SK-N-SH (cell line): ENCODE measurements around the gene DENND2A. TPM values are rescaled to one million over a fixed set of nuclear protein-coding genes. Genes with fewer than 3 reads are reported as not detected.

Experiments used
- CTCF ChIA-PET: fragments of 300-600, 350-600 bp; formaldehyde crosslinking; extraction: SDS; loops from one replicate; lab custom pipeline; 2021; lab: Yijun Ruan, JAX
- POLR2A ChIA-PET: fragments of 350-600 bp; sonication (Branson Sonifier 250); formaldehyde crosslinking; extraction: SDS; loops from one replicate; lab custom pipeline; 2020; ENCODE audit warnings: antibody characterized with exemption, inconsistent platforms; lab: Yijun Ruan, JAX
- DNase-seq: peaks from one replicate; pipeline ENCODE4 v3.0.0; 2012
- H2AFZ ChIP-seq: fragments of 200-600 bp; sonication (generic); 2 replicates; pipeline ENCODE4 v1.8.1; 2016; ENCODE audit warnings: antibody characterized with exemption, mild to moderate bottlenecking, low read depth
- H3F3A ChIP-seq: fragments of 200-600 bp; sonication (generic); replicated peaks from 2 replicates; pipeline ENCODE3; 2016; ENCODE audit warnings: antibody characterized with exemption, mild to moderate bottlenecking; ENCODE audit not compliant: insufficient read depth
- H3K27ac ChIP-seq, 2 experiments: fragments of 200-500 bp in 1 of 2; fragments of 200-600 bp in 1 of 2; sonication (Bioruptor generic) in 1 of 2; sonication (generic), shearing (Covaris generic) in 1 of 2; 2 replicates each; pipeline versions ENCODE4 v1.5.1 to v1.6.1; 2014 to 2016; ENCODE audit warnings: low read depth in 2 of 2, inconsistent platforms in 1 of 2, low read length in 1 of 2, mild to moderate bottlenecking in 1 of 2, mixed read lengths in 1 of 2
- H3K27me3 ChIP-seq: fragments of 200-600 bp; sonication (generic), shearing (Covaris generic); 2 replicates; pipeline ENCODE4 v1.6.1; 2016; ENCODE audit warnings: mixed run types; ENCODE audit not compliant: insufficient read depth
- H3K36me3 ChIP-seq, 2 experiments: fragments of 200-500 bp in 1 of 2; fragments of 200-600 bp in 1 of 2; sonication (Bioruptor generic) in 1 of 2; sonication (generic) in 1 of 2; replicated peaks in 1 of 2; 2 replicates each; pipeline versions ENCODE3 to v1.5.1; 2014 to 2016; ENCODE audit warnings: low read length in 1 of 2, mild to moderate bottlenecking in 1 of 2; ENCODE audit not compliant: insufficient read depth in 2 of 2, control insufficient read depth in 1 of 2
- H3K4me1 ChIP-seq, 2 experiments: fragments of 200-500 bp in 1 of 2; fragments of 200-600 bp in 1 of 2; sonication (Bioruptor generic) in 1 of 2; sonication (generic), shearing (Covaris generic) in 1 of 2; 2 replicates each; pipeline versions ENCODE4 v1.5.1 to v1.6.1; 2014 to 2016; ENCODE audit warnings: low read depth in 1 of 2, low read length in 1 of 2, mixed run types in 1 of 2; ENCODE audit not compliant: insufficient read depth in 2 of 2, control insufficient read depth in 1 of 2
- H3K4me2 ChIP-seq: fragments of 200-600 bp; sonication (generic), shearing (Covaris generic); 2 replicates; pipeline ENCODE4 v1.6.1; 2017; ENCODE audit warnings: mixed run types
- H3K4me3 ChIP-seq, 2 experiments: fragments of 200-500 bp in 1 of 2; fragments of 200-600 bp in 1 of 2; sonication (Bioruptor generic) in 1 of 2; sonication (generic), shearing (Covaris generic) in 1 of 2; 2 replicates each; pipeline versions ENCODE4 v1.5.1 to v1.8.1; 2014 to 2016; ENCODE audit warnings: low read depth in 2 of 2, inconsistent platforms in 1 of 2, low read length in 1 of 2, mild to moderate bottlenecking in 1 of 2, mixed read lengths in 1 of 2, moderate library complexity in 1 of 2
- H3K79me2 ChIP-seq: fragments of 200-600 bp; sonication (generic); 2 replicates; pipeline ENCODE4 v1.8.1; 2017; ENCODE audit warnings: mild to moderate bottlenecking; ENCODE audit not compliant: insufficient read depth
- H3K9ac ChIP-seq: fragments of 200-600 bp; sonication (generic); 2 replicates; pipeline ENCODE4 v1.6.1; 2017; ENCODE audit warnings: mixed run types
- H3K9me2 ChIP-seq: fragments of 200-600 bp; sonication (generic); 2 replicates; pipeline ENCODE4 v1.6.1; 2017; ENCODE audit warnings: mixed run types
- H3K9me3 ChIP-seq: fragments of 200-600 bp; sonication (generic); 2 replicates; pipeline ENCODE4 v1.6.1; 2017; ENCODE audit warnings: mixed run types, mild to moderate bottlenecking, moderate library complexity
- H4K20me1 ChIP-seq: fragments of 200-600 bp; sonication (generic); 2 replicates; pipeline ENCODE4 v1.6.1; 2017; ENCODE audit warnings: mild to moderate bottlenecking, mixed run types; ENCODE audit not compliant: insufficient read depth
- CHD2 ChIP-seq: fragments of 150-350 bp; IDR thresholded peaks from 2 replicates; pipeline ENCODE4 v1.6.1; 2018; ENCODE audit warnings: low read length; ENCODE audit not compliant: partially characterized antibody
- CTCF ChIP-seq: fragments of 200-600 bp; sonication (generic); IDR thresholded peaks from 2 replicates; pipeline ENCODE4 v1.6.1; 2017; ENCODE audit warnings: antibody characterized with exemption, mild to moderate bottlenecking, moderate library complexity
- ELF1 ChIP-seq: IDR thresholded peaks from 2 replicates; pipeline ENCODE4 v1.4.0; 2012
- EZH2phosphoT487 ChIP-seq: fragments of 200-600 bp; sonication (generic); IDR thresholded peaks from 2 replicates; pipeline ENCODE4 v1.6.1; 2017; ENCODE audit warnings: low read depth, mixed run types, mild to moderate bottlenecking, antibody characterized with exemption, moderate library complexity, borderline replicate concordance
- FOSL2 ChIP-seq: IDR thresholded peaks from 2 replicates; pipeline ENCODE4 v1.4.0; 2012; ENCODE audit warnings: low read depth, mild to moderate bottlenecking, moderate library complexity, borderline replicate concordance
- GABPA ChIP-seq: IDR thresholded peaks from 2 replicates; pipeline ENCODE4 v1.4.0; 2012; ENCODE audit warnings: low read depth, mild to moderate bottlenecking
- GATA2 ChIP-seq: sonication (generic); formaldehyde crosslinking; IDR thresholded peaks from 2 replicates; pipeline ENCODE4 v1.5.0; 2020; ENCODE audit warnings: mild to moderate bottlenecking, missing genetic modification reagents
- JUND ChIP-seq: IDR thresholded peaks from 2 replicates; pipeline ENCODE4 v1.4.0; 2012
- MAX ChIP-seq: IDR thresholded peaks from 2 replicates; pipeline ENCODE4 v1.4.0; 2012; ENCODE audit warnings: low read depth
- MXI1 ChIP-seq: IDR thresholded peaks from 2 replicates; pipeline ENCODE4 v1.6.1; 2012; ENCODE audit warnings: mild to moderate bottlenecking, low read depth, low read length, improper control_type of control experiment
- NFIC ChIP-seq: IDR thresholded peaks from 2 replicates; pipeline ENCODE4 v1.4.0; 2012; ENCODE audit warnings: borderline replicate concordance
- PBX3 ChIP-seq: IDR thresholded peaks from 2 replicates; pipeline ENCODE4; 2012
- POLR2AphosphoS5 ChIP-seq: IDR thresholded peaks from 2 replicates; pipeline ENCODE4 v1.6.1; 2012; ENCODE audit warnings: low read depth, low read length
- RAD21 ChIP-seq: IDR thresholded peaks from 2 replicates; pipeline ENCODE4 v1.6.1; 2012; ENCODE audit warnings: mild to moderate bottlenecking, low read length
- RCOR1 ChIP-seq: fragments of 150-350 bp; IDR thresholded peaks from 2 replicates; pipeline ENCODE4 v1.6.1; 2017; ENCODE audit warnings: antibody characterized with exemption, low read length
- RXRA ChIP-seq: IDR thresholded peaks from 2 replicates; pipeline ENCODE4 v1.4.0; 2012; ENCODE audit warnings: low read depth, mild to moderate bottlenecking, borderline replicate concordance
- TCF12 ChIP-seq: IDR thresholded peaks from 2 replicates; pipeline ENCODE4 v1.4.0; 2012
- TEAD4 ChIP-seq: IDR thresholded peaks from 2 replicates; pipeline ENCODE4 v1.4.0; 2012; ENCODE audit warnings: mild to moderate bottlenecking, borderline replicate concordance; ENCODE audit not compliant: insufficient read depth
- USF1 ChIP-seq: IDR thresholded peaks from 2 replicates; pipeline ENCODE4 v1.4.0; 2012; ENCODE audit warnings: low read depth, borderline replicate concordance
- ZBTB33 ChIP-seq: IDR thresholded peaks from 2 replicates; pipeline ENCODE4 v1.4.0; 2012; ENCODE audit warnings: low read depth, borderline replicate concordance
- WGBS: methylation state at CpG from one replicate; pipeline ENCODE4 v1.1.6; 2017; ENCODE audit warnings: low lambda C conversion rate; 5-methylcytosine and 5-hydroxymethylcytosine counted together
- polyA plus RNA-seq, 3 experiments: library from polyadenylated mRNA; depleted of rRNA; stranded (reverse); fragments of >200 nt; gene quantifications; 2 replicates each; pipeline ENCODE4 v1.2.3, GENCODE V29; 2012

Gene DENND2A
- polyA plus RNA-seq, 1 of the 3 experiments (the other 2 are of a cell fraction): 3.5 TPM

- no peak for TF ChIP-seq TEAD4
- no peak for TF ChIP-seq GABPA
- no peak for TF ChIP-seq RXRA
- no peak for TF ChIP-seq EZH2phosphoT487
- no peak for TF ChIP-seq NFIC
- TF ChIP-seq MXI1: no peak
- no peak for TF ChIP-seq TCF12
- no peak for TF ChIP-seq RAD21
- no peak for TF ChIP-seq RCOR1
- TF ChIP-seq POLR2AphosphoS5: no peak
- TF ChIP-seq ELF1: no peak
- TF ChIP-seq CHD2: no peak
- no peak for TF ChIP-seq FOSL2
- TF ChIP-seq ZBTB33: no peak
- TF ChIP-seq JUND: no peak
- no peak for TF ChIP-seq GATA2 (CRISPR knock-in tag)
- no peak for TF ChIP-seq USF1
- no peaks in the 10 kb centered on the region for H3K79me2 ChIP-seq
- no peaks in the 10 kb centered on the region for H4K20me1 ChIP-seq
- H2AFZ ChIP-seq: no peak overlapping the region
- H3K9me2 ChIP-seq: no peaks in the 10 kb centered on the region
- no peak overlapping the region for H3K4me2 ChIP-seq
- DNase-seq: no peak
- CTCF ChIA-PET: interaction anchor here (0.9 to 1.6 kb wide), 5 partner anchors 14 to 101 kb away, joined by 3 to 4 read pairs (median 3); no protein-coding TSS in a partner anchor
- no peaks in the 10 kb centered on the region for H3F3A ChIP-seq
- H3K27ac ChIP-seq: no peak overlapping the region
- no peak overlapping the region for H3K4me3 ChIP-seq
- POLR2A ChIA-PET: no interaction called here
- no peaks in the 10 kb centered on the region for H3K36me3 ChIP-seq
- no peak overlapping the region for H3K9ac ChIP-seq
- no peaks in the 10 kb centered on the region for H3K9me3 ChIP-seq
- WGBS: 70% methylated on average over 1 of the region's 1 CpG
- no peaks in the 10 kb centered on the region for H3K4me1 ChIP-seq
- H3K27me3 ChIP-seq: no peaks in the 10 kb centered on the region
Observed at GRCh38 chr7:140576589-140576988, 64.0 kb downstream of the DENND2A start.

GRCh38 chr7:140571538-140572122 is 69.0 kb downstream of the DENND2A start:
- Histone ChIP-seq H3K4me3 (no peak overlapping the region), H3K27ac (no peak overlapping the region), H3K9me3 (no peaks in the 10 kb centered on the region), H3K4me2 (no peak overlapping the region), H3K9me2 (no peaks in the 10 kb centered on the region), H2AFZ (no peak overlapping the region), H3K9ac (no peak overlapping the region), H3K36me3 (no peaks in the 10 kb centered on the region), H3K79me2 (no peaks in the 10 kb centered on the region), H3K4me1 (peaks cover 3 to 10% of the 10 kb centered on the region in 2 experiments; a peak in 2 of 4 replicates), H3K27me3 (no peaks in the 10 kb centered on the region), H3F3A (no peaks in the 10 kb centered on the region), H4K20me1 (no peaks in the 10 kb centered on the region)
- TF ChIP-seq POLR2AphosphoS5 (no peak), PBX3 (no peak), MAX (no peak), CTCF (no peak)
- 81% methylated on average over 5 of the region's 5 CpGs for WGBS
- DNase-seq: no peak
- POLR2A ChIA-PET: no interaction called here
- CTCF ChIA-PET: interaction anchor here (1.2 kb wide), 1 partner anchor 187 kb away, joined by 3 read pairs; no protein-coding TSS in a partner anchor
